ENCODE data around the gene GPR15LG.

Gene GPR15LG

GRCh38 chr10:84184517-84184916, 10.9 kb downstream of the GPR15LG start:
- Histone ChIP-seq H3K9me2 (replicated peaks; ENCODE audit: insufficient read depth, low read length) (no peaks in the 10 kb centered on the region), H3F3A (ENCODE audit: insufficient read depth, low read length) (no peaks in the 10 kb centered on the region), H3K36me3 (replicated peaks; ENCODE audit: insufficient read depth, low read length) (no peaks in the 10 kb centered on the region), H3K9ac (ENCODE audit: low read length) (no peak overlapping the region), H3K27me3 (replicated peaks; ENCODE audit: insufficient read depth, low read length) (no peaks in the 10 kb centered on the region), H3K4me3 (ENCODE audit: low read length) (no peak overlapping the region), H3K4me1 (ENCODE audit: low read length) (no peaks in the 10 kb centered on the region), H3K4me2 (ENCODE audit: low read depth, low read length) (no peak overlapping the region), H3K79me2 (ENCODE audit: low read length) (no peaks in the 10 kb centered on the region), H4K20me1 (ENCODE audit: insufficient read depth, low read length) (no peaks in the 10 kb centered on the region), H3K9me3 (replicated peaks; ENCODE audit: insufficient read depth, low read length) (no peaks in the 10 kb centered on the region), H3K27ac (ENCODE audit: low read length) (no peak overlapping the region), H2AFZ (ENCODE audit: low read length) (peak overlapping the region; percentile 7; the same call in 1 of the 2 replicates)
- no peak for DNase-seq
- TF ChIP-seq EZH2 (optimal IDR thresholded peaks at IDR 0.05; ENCODE audit: low read depth, low read length), result no peak
- no peak for TF ChIP-seq CTCF (IDR thresholded peaks at IDR 0.05; ENCODE audit: low read length)
- TF ChIP-seq EZH2phosphoT487 (IDR thresholded peaks at IDR 0.05; ENCODE audit: low read length), result no peak

- no peak overlapping the region for H3K4me3 ChIP-seq (ENCODE audit: low read length)
- no peak overlapping the region for H2AFZ ChIP-seq (ENCODE audit: low read length)
- no peak overlapping the region for H3K9ac ChIP-seq (ENCODE audit: low read length)
- no peaks in the 10 kb centered on the region for H3K9me2 ChIP-seq (replicated peaks; ENCODE audit: insufficient read depth, low read length)
- no peaks in the 10 kb centered on the region for H3K27me3 ChIP-seq (replicated peaks; ENCODE audit: insufficient read depth, low read length)
- H3K79me2 ChIP-seq (ENCODE audit: low read length), result no peaks in the 10 kb centered on the region
- no peak overlapping the region for H3K4me2 ChIP-seq (ENCODE audit: low read depth, low read length)
- no peak for TF ChIP-seq CTCF (IDR thresholded peaks at IDR 0.05; ENCODE audit: low read length)
- no peak for TF ChIP-seq EZH2 (optimal IDR thresholded peaks at IDR 0.05; ENCODE audit: low read depth, low read length)
- no peak for TF ChIP-seq EZH2phosphoT487 (IDR thresholded peaks at IDR 0.05; ENCODE audit: low read length)
- DNase-seq, result no peak
- no peak overlapping the region for H3K27ac ChIP-seq (ENCODE audit: low read length)
- H3F3A ChIP-seq (ENCODE audit: insufficient read depth, low read length), result no peaks in the 10 kb centered on the region
- H4K20me1 ChIP-seq (ENCODE audit: insufficient read depth, low read length), result no peaks in the 10 kb centered on the region
- no peaks in the 10 kb centered on the region for H3K4me1 ChIP-seq (ENCODE audit: low read length)
- H3K9me3 ChIP-seq (replicated peaks; ENCODE audit: insufficient read depth, low read length), result no peaks in the 10 kb centered on the region
- no peaks in the 10 kb centered on the region for H3K36me3 ChIP-seq (replicated peaks; ENCODE audit: insufficient read depth, low read length)
Measured at GRCh38 chr10:84185526-84186175, 12.1 kb downstream of the GPR15LG start.

GRCh38 chr10:84188815-84189214, 15.2 kb downstream of the GPR15LG start:
- no peak for DNase-seq
- TF ChIP-seq EZH2 (optimal IDR thresholded peaks at IDR 0.05; ENCODE audit: low read depth, low read length), result no peak
- TF ChIP-seq CTCF (IDR thresholded peaks at IDR 0.05; ENCODE audit: low read length), result no peak
- TF ChIP-seq EZH2phosphoT487 (IDR thresholded peaks at IDR 0.05; ENCODE audit: low read length), result no peak
- H3K27me3 ChIP-seq (replicated peaks; ENCODE audit: insufficient read depth, low read length), result no peaks in the 10 kb centered on the region
- no peak overlapping the region for H3K9ac ChIP-seq (ENCODE audit: low read length)
- no peaks in the 10 kb centered on the region for H3K9me2 ChIP-seq (replicated peaks; ENCODE audit: insufficient read depth, low read length)
- H3F3A ChIP-seq (ENCODE audit: insufficient read depth, low read length), result no peaks in the 10 kb centered on the region
- H3K27ac ChIP-seq (ENCODE audit: low read length), result no peak overlapping the region
- H3K4me2 ChIP-seq (ENCODE audit: low read depth, low read length), result no peak overlapping the region
- no peaks in the 10 kb centered on the region for H3K79me2 ChIP-seq (ENCODE audit: low read length)
- H3K4me1 ChIP-seq (ENCODE audit: low read length), result no peaks in the 10 kb centered on the region
- no peak overlapping the region for H2AFZ ChIP-seq (ENCODE audit: low read length)
- H4K20me1 ChIP-seq (ENCODE audit: insufficient read depth, low read length), result no peaks in the 10 kb centered on the region
- H3K4me3 ChIP-seq (ENCODE audit: low read length), result no peak overlapping the region
- no peaks in the 10 kb centered on the region for H3K36me3 ChIP-seq (replicated peaks; ENCODE audit: insufficient read depth, low read length)
- H3K9me3 ChIP-seq (replicated peaks; ENCODE audit: insufficient read depth, low read length), result no peaks in the 10 kb centered on the region
